GM21723 (cell line): ENCODE results near the gene KRT7.
A peak's percentile ranks its signal among the peaks of the same experiment; 100 is the strongest.
"Not testable (repeated sequence)": the region's sequence is repeated elsewhere in the genome, so short reads cannot be mapped to it uniquely, and the experiment has no call there.

Experiments used
- ATAC-seq: cut with Tn5 transposase; IDR thresholded peaks from one replicate; pipeline ENCODE4 v1.9.1; 2021; ENCODE audit warnings: mild to moderate bottlenecking, moderate library complexity; ENCODE audit not compliant: unreplicated experiment

KRT7 gene

GRCh38 chr12:52274521-52275120 is 41.6 kb downstream of the KRT7 start, which contains the start of gene KRT86:
Gene KRT86 (plus strand): TSS chr12:52274645. CDS start chr12:52301917, 27,272 bp downstream.
- no peak for ATAC-seq

- ATAC-seq = no peak
Observed at GRCh38 chr12:52275686-52276085, 42.6 kb downstream of the KRT7 start.

- no peak for ATAC-seq
Observed at GRCh38 chr12:52277486-52278245, 44.6 kb downstream of the KRT7 start.

GRCh38 chr12:52278575-52279421 is 45.8 kb downstream of the KRT7 start:
- peak; percentile 81 for ATAC-seq

GRCh38 chr12:52279422-52280318 is 46.6 kb downstream of the KRT7 start:
- ATAC-seq = no peak

- no peak for ATAC-seq
Observed at GRCh38 chr12:52280319-52280795, 47.3 kb downstream of the KRT7 start.

GRCh38 chr12:52280796-52281560 is 47.9 kb downstream of the KRT7 start:
- ATAC-seq = no peak

- no peak for ATAC-seq
Observed at GRCh38 chr12:52284562-52285171, 51.6 kb downstream of the KRT7 start.

GRCh38 chr12:52285172-52285745 is 52.2 kb downstream of the KRT7 start:
- ATAC-seq = no peak

- no peak for ATAC-seq
Observed at GRCh38 chr12:52285851-52286530, 52.9 kb downstream of the KRT7 start.

GRCh38 chr12:52286857-52287785 is 54.1 kb downstream of the KRT7 start:
- not testable (repeated sequence) for ATAC-seq

- ATAC-seq = peak; percentile 74
Observed at GRCh38 chr12:52287816-52288805, 55.1 kb downstream of the KRT7 start.

GRCh38 chr12:52290483-52291134 is 57.6 kb downstream of the KRT7 start:
- not testable (repeated sequence) for ATAC-seq

GRCh38 chr12:52291267-52291935 is 58.4 kb downstream of the KRT7 start, which contains the start of gene KRT81:
Gene KRT81 (minus strand): TSS chr12:52291534. CDS start chr12:52291465, 69 bp downstream.
- no peak for ATAC-seq

GRCh38 chr12:52293926-52294325 is 60.9 kb downstream of the KRT7 start:
- ATAC-seq = no peak
